OCI-LY7 (cell line): Measurements from ENCODE around the gene SYTL5. TPM values are rescaled to one million over a fixed set of nuclear protein-coding genes. Genes with fewer than 3 reads are reported as not detected.

Source experiments
- BruUV-seq: library from RNA; stranded (reverse); fragments of 400-500 nt; replicated peaks from 2 replicates; lab custom pipeline; 2021; lab: Mats Ljungman, UMichigan
- CTCF ChIA-PET: fragments of 300-600 bp; sonication (Branson Sonifier 250); formaldehyde crosslinking; loops from one replicate; lab custom pipeline; 2022; ENCODE audit warnings: antibody characterized with exemption; ENCODE audit not compliant: unreplicated experiment; lab: Charles Lee
- POLR2A ChIA-PET: fragments of 300-600 bp; sonication (Branson Sonifier 250); formaldehyde crosslinking; loops from one replicate; lab custom pipeline; 2022; ENCODE audit warnings: antibody characterized with exemption; lab: Charles Lee
- DNase-seq: peaks from one replicate; pipeline ENCODE4 v3.0.0-alpha.2; 2015; ENCODE audit warnings: low spot score
- H2AFZ ChIP-seq: fragments of 200-600 bp; sonication (generic), shearing (Covaris generic); 2 replicates; pipeline ENCODE4 v1.6.1; 2014; ENCODE audit warnings: mild to moderate bottlenecking, antibody characterized with exemption, low read length, moderate library complexity
- H3K27ac ChIP-seq: fragments of 200-600 bp; sonication (generic); 2 replicates; pipeline ENCODE4 v1.5.1; 2014; ENCODE audit warnings: mixed run types, low read depth, mild to moderate bottlenecking, moderate library complexity, low read length, inconsistent platforms; ENCODE audit not compliant: poor library complexity, severe bottlenecking
- H3K36me3 ChIP-seq: fragments of 200-600 bp; sonication (generic); 2 replicates; pipeline ENCODE4 v1.6.1; 2014; ENCODE audit warnings: mild to moderate bottlenecking, antibody characterized with exemption, low read length, moderate library complexity, mixed read lengths; ENCODE audit not compliant: insufficient read depth
- H3K4me1 ChIP-seq: fragments of 200-600 bp; sonication (generic); 2 replicates; pipeline ENCODE4 v1.5.1; 2014; ENCODE audit warnings: mild to moderate bottlenecking, low read length; ENCODE audit not compliant: insufficient read depth, poor library complexity, severe bottlenecking
- H3K4me2 ChIP-seq: fragments of 200-600 bp; sonication (generic); 2 replicates; pipeline ENCODE4 v1.6.1; 2014; ENCODE audit warnings: mild to moderate bottlenecking, low read length
- H3K4me3 ChIP-seq: fragments of 200-600 bp; sonication (generic); 2 replicates; pipeline ENCODE4 v1.5.1; 2014; ENCODE audit warnings: mild to moderate bottlenecking, low read depth, low read length; ENCODE audit not compliant: poor library complexity, severe bottlenecking
- H3K79me2 ChIP-seq: fragments of 200-600 bp; sonication (generic); 2 replicates; pipeline ENCODE4 v1.6.1; 2016; ENCODE audit warnings: low read depth, mild to moderate bottlenecking, low read length, moderate library complexity, mixed read lengths; ENCODE audit not compliant: insufficient read depth
- H3K9me2 ChIP-seq: fragments of 200-600 bp; sonication (generic); 2 replicates; pipeline ENCODE4 v1.6.1; 2016; ENCODE audit warnings: mild to moderate bottlenecking, low read length, mixed read lengths; ENCODE audit not compliant: insufficient read depth
- H3K9me3 ChIP-seq: fragments of 200-600 bp; sonication (generic); 2 replicates; pipeline ENCODE4 v1.6.1; 2014; ENCODE audit warnings: mild to moderate bottlenecking, mixed run types, low read length, mixed read lengths
- H4K20me1 ChIP-seq: fragments of 200-600 bp; sonication (generic); 2 replicates; pipeline ENCODE4 v1.6.1; 2014; ENCODE audit warnings: mild to moderate bottlenecking, antibody characterized with exemption, low read length, moderate library complexity, mixed read lengths; ENCODE audit not compliant: insufficient read depth
- EZH2phosphoT487 ChIP-seq: fragments of 200-600 bp; sonication (generic); IDR thresholded peaks from 2 replicates; pipeline ENCODE4 v1.6.1; 2018; ENCODE audit warnings: low read depth, borderline replicate concordance, mild to moderate bottlenecking, mixed run types, antibody characterized with exemption, low read length, moderate library complexity, mixed read lengths
- intact Hi-C: fragments of 100-400 bp; cut with micrococcal nuclease; formaldehyde crosslinking; loops from one replicate; pipeline ENCODE4 v1.10.0; 2022; ENCODE audit not compliant: unreplicated experiment
- total RNA-seq, 2 experiments: library from RNA; depleted of rRNA in 1 of 2; stranded (reverse); fragments of >200 nt in 1 of 2; shearing (Covaris generic) in 1 of 2; gene quantifications; 2 replicates each; pipeline ENCODE4 v1.2.3, GENCODE V29; 2014 to 2022
- TF ChIP-seq, protein P1 (sequence below): fragments of 200-600 bp; sonication (generic); conservative IDR thresholded peaks from 2 replicates; pipeline ENCODE4 v1.5.1; 2014; ENCODE audit warnings: mild to moderate bottlenecking, antibody characterized with exemption, low read length, moderate library complexity, mixed read lengths

Gene SYTL5
- total RNA-seq, 2 experiments from 2014 or later: not detected

DNA sequence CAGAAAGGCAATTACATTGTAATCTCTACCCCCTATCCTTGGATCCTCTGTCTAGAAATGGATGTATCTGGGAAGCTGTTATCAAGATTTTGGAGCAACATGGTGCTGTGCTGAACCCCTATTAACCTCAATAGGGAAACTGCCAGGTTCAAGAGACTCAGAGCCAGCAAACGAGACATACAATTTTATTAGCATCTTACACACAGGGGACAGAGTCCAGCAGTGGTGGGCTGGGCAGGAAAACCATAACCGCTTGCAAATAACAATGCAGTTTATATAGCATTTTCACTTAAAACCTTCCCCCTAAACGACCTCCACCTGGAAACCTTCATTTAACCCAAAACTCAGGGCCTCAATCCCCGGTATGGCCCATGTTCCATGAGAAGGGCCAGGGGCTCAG is 79.5 kb downstream of the SYTL5 start:
- TF ChIP-seq, protein P1, sequence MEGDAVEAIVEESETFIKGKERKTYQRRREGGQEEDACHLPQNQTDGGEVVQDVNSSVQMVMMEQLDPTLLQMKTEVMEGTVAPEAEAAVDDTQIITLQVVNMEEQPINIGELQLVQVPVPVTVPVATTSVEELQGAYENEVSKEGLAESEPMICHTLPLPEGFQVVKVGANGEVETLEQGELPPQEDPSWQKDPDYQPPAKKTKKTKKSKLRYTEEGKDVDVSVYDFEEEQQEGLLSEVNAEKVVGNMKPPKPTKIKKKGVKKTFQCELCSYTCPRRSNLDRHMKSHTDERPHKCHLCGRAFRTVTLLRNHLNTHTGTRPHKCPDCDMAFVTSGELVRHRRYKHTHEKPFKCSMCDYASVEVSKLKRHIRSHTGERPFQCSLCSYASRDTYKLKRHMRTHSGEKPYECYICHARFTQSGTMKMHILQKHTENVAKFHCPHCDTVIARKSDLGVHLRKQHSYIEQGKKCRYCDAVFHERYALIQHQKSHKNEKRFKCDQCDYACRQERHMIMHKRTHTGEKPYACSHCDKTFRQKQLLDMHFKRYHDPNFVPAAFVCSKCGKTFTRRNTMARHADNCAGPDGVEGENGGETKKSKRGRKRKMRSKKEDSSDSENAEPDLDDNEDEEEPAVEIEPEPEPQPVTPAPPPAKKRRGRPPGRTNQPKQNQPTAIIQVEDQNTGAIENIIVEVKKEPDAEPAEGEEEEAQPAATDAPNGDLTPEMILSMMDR: no peak
- no peak for TF ChIP-seq EZH2phosphoT487
- H3K27ac ChIP-seq: no peak overlapping the region
- no peaks in the 10 kb centered on the region for H3K79me2 ChIP-seq
- DNase-seq: no peak
- no TSS peak for BruUV-seq
- no peaks in the 10 kb centered on the region for H3K9me3 ChIP-seq
- no peaks in the 10 kb centered on the region for H4K20me1 ChIP-seq
- POLR2A ChIA-PET: no interaction called here
- no peaks in the 10 kb centered on the region for H3K9me2 ChIP-seq
- CTCF ChIA-PET: interaction anchor here (1.0 kb wide), 1 partner anchor 205 kb away, joined by 3 read pairs; no protein-coding TSS in a partner anchor
- H3K36me3 ChIP-seq: no peaks in the 10 kb centered on the region
- no peaks in the 10 kb centered on the region for H3K4me1 ChIP-seq
- H2AFZ ChIP-seq: no peak overlapping the region
- intact Hi-C loops: no loop called here
- H3K4me3 ChIP-seq: no peak overlapping the region
- no peak overlapping the region for H3K4me2 ChIP-seq

DNA sequence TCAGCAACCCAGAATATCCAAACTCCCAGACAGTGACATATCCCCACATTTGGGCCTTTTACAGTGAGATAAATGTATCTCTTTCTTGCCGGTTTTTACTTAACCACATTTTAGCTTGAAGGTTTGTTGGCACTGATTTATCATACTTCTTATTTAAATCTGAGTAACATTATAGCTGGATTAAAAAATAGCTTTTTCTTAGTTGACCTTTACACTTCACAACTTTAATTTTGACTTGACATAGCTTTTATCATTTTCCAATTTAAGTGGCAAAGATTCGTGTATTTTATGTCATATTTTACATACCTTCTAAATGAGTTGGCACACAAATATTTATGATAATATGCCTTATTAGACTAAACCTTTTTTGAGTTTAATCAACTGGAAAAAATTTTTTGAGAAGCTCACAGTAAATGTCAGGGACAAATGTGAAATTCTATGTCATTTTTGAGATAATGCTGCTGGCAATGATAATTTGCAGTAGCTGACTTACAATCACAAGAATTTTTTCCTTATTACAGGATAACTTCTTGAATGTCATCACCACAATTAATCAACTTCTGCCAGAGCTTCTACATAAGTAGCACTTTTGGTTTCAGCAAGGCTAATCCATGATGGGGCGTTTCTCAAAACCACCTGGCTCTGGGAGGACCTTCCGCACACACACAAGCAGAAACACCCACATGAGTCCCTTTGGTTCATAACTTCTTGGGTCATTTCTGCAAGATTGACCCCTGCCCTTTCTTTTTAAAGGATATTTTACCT is 80.3 kb downstream of the SYTL5 start:
- H3K4me3 ChIP-seq: no peak overlapping the region
- no peaks in the 10 kb centered on the region for H3K4me1 ChIP-seq
- BruUV-seq: no TSS peak
- ChIA-PET CTCF (no interaction called here), POLR2A (no interaction called here)
- H3K79me2 ChIP-seq: no peaks in the 10 kb centered on the region
- no peaks in the 10 kb centered on the region for H3K9me2 ChIP-seq
- H3K9me3 ChIP-seq: no peaks in the 10 kb centered on the region
- intact Hi-C loops: no loop called here
- no peak overlapping the region for H3K4me2 ChIP-seq
- H2AFZ ChIP-seq: no peak overlapping the region
- no peak overlapping the region for H3K27ac ChIP-seq
- no peaks in the 10 kb centered on the region for H3K36me3 ChIP-seq
- no peak for TF ChIP-seq EZH2phosphoT487
- TF ChIP-seq, protein P1: no peak
- no peaks in the 10 kb centered on the region for H4K20me1 ChIP-seq
- DNase-seq: no peak

DNA sequence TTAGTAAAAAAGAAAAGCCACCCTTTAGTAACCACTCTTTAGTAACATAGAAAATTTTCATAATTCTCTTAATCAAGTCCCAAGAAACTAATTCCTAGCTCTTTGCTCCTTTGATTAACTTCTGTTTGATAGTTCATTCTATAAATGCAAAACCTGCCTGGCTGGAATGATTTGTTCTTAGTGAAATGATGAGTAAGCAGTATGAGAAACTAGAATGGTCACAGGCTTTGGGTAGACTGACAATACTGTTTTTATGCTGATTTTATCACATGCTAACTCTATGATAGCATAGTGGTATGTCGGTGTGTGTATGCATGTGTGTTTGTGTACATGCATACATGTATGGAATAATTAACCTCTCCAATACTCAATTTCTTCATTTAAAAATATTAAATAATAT is 81.2 kb downstream of the SYTL5 start:
- Histone ChIP-seq H3K4me2 (no peak overlapping the region), H2AFZ (no peak overlapping the region), H3K36me3 (no peaks in the 10 kb centered on the region), H3K79me2 (no peaks in the 10 kb centered on the region), H3K4me1 (no peaks in the 10 kb centered on the region), H3K9me3 (no peaks in the 10 kb centered on the region), H4K20me1 (no peaks in the 10 kb centered on the region), H3K27ac (no peak overlapping the region), H3K4me3 (no peak overlapping the region), H3K9me2 (no peaks in the 10 kb centered on the region)
- TF ChIP-seq, protein P1: no peak
- TF ChIP-seq EZH2phosphoT487: no peak
- DNase-seq: no peak
- intact Hi-C loops: no loop called here
- BruUV-seq: no TSS peak
- ChIA-PET POLR2A (no interaction called here), CTCF (no interaction called here)
